HL-60/S4 treated with phorbol 12-myristate 13-acetate at 8.2 ng/mL for 4 days and 3 days (cell line): ENCODE data around the gene C3orf70.

Experiments used
- in situ Hi-C: fragments of 300-500 bp; cut with MboI; formaldehyde crosslinking; loops from 2 replicates; pipeline ENCODE4 v1.15.0; 2022; ENCODE audit warnings: low sequenced_read_pairs

Gene C3orf70, protein sequence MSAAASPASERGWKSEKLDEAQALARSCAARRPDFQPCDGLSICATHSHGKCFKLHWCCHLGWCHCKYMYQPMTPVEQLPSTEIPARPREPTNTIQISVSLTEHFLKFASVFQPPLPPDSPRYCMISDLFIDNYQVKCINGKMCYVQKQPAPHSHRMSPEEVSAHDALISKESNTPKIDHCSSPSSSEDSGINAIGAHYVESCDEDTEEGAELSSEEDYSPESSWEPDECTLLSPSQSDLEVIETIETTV

DNA sequence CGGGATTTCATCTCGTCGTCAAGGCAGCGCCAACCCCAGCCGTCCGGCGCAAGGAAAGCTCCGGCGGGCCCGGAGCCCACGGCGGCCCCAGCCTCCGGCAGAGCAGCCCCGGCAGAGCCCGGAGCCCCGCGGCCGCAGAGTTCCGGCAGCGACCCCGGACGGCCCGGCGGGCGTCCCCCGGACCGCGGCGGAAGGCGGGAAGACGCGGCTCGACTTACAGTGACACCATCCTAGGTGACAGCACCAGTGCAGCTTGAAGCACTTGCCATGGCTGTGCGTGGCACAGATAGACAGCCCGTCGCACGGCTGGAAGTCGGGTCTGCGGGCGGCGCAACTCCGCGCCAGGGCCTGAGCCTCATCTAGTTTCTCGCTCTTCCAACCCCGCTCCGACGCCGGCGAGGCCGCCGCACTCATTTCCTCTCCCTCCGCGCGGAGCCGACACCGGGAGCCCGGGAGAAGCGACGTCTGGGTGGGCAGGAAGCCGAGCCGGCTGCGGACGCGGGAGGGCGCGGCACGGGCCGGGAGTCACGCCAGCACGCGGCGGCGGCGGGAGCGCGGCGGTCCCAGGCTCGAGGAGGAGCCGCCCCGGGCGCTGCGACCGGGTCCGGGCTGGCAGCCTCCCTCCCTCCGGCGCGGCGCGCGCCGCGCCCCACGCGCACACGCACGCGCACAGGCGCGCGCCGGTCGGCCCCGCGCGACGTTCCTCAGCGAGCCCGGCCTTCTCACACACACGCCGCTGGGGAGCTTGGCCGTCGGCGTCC, at the start of gene C3orf70:
Gene C3orf70 (minus strand): TSS at position 651 of the 761 bp plus-strand sequence. CDS start 237 bp downstream, at position 414.
- in situ Hi-C loops: no loop called here

DNA sequence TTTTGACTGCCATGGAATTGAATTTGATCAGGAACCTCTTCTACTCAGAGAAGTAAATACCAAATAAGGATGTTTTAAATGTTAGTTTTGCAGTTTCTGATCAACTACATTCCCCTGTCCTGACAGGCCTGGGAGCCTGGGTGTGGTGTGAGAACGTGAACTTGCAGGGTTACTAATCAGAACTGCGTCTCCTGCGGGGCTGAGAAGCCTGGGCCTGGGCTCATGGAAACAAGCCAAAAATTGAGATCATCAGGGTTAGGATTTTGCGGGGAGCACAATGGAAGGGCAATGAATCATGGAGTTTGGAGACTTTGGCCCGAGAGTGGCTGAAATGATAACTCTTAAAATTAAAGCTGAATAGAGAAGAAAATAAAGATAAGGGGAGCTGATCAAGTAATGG, 47.8 kb upstream of the C3orf70 start:
- in situ Hi-C loops: no loop called here

DNA sequence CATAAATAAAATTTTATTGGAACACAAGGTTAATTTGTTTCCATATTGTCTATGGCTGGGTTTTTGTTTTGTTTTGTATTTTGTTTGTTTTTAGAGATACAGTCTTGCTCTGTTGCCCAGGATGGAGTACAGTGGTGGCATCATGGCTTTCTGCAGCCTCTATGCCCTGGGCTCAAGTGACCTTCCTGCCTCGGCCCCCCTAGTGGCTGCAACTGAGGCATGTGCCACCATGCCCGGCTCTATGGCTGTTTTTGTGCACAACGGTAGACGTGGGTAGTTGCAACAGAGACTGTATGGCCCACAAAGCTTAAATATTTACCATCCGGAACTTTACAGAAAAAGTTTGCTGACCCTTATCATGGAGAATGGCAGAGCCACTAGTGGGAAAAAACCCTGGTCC, 46.8 kb upstream of the C3orf70 start:
- in situ Hi-C loops: no loop called here

DNA sequence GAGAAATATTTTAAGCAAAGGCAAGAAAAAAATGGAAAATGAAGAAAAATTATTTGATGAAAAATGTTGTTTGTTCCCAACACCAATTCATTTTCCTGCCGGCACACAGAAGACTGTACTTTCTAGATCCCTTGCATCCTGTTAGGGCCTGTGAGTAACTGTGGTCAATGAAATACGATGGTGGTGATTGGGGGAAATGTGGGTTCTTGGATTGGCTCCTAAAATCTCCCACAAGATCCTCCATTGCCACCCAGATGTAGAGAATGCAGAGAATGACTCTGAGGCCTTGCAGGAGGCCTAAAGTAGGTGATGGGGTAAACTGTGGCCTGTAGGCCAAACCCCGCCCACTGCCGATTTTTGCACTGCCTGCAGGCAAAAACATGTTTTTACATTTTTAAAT, 46.3 kb upstream of the C3orf70 start:
- in situ Hi-C loops: no loop called here

DNA sequence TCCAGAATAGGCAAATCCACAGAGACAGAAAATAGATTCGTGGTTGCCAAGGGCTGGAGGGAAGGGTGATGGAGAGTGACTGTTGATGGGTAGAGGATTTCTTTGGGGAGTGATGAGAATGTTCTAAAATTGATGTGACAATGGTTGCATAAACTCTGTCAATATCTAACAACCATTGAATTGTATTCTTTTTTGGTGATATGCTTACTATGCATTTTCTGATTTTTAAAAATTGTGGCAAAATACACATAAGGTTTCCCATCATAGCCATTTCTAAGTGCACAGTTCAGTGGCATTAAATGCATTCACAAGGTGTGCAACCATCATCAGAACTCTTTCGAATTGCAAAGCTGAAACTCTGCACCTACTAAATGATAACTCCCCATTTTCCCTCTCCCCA, 44.2 kb upstream of the C3orf70 start:
- in situ Hi-C loops: no loop called here

DNA sequence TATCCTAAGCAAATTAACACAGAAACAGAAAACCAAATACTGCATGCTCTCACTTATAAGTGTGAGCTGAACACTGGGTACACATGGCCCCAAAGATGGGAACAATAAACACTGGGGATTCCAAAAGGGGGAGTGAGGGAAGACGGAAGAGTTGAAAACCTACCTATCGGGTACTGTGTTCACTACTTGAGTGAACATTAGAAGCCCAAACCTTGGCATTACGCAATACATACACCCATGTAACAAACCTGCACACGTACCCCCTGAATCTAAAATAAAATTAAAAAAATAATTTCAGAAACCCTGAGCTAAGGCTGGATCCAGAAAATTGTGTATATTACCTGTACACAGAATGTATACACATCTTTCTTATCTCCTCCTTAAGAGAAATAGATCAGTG, 42.8 kb upstream of the C3orf70 start:
- in situ Hi-C loops: no loop called here

DNA sequence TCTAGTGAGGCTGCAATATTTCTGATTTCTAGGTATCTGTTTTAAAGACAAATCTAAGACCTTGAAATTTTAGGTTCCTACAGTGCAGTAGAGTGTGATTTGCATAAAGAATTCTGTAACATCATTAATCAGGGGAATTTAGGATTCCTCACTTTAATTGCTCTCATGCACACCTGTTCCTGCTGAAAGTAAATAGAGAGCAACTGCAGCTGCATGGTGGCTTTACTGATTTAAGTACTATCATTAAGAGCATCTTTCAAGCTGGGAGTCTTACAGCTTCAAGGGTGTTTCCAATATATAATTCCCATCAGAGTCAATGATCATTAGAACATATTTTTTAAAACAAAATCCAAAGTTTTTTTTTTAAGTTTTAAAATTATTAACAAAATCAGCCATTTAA, 36.0 kb upstream of the C3orf70 start:
- in situ Hi-C loops: no loop called here

DNA sequence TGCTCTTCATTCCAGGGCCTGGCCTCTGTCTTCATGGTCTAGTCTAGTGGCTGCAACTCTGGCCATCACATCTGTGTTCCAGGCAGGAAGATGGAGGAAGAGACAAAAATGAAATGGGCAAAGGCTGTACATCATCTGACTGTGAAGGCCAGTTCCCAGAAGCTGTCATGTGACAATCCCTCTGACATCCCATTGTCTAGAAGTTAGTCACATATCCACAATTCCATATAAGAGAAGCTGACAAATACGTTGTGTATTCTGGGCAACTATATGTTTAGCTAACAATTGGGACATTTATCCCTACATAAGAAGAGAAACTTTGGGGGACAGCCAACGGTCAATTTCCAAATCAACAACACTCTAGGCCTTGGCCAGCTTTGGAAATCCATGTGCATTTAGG, 34.5 kb upstream of the C3orf70 start:
- in situ Hi-C loops: no loop called here

DNA sequence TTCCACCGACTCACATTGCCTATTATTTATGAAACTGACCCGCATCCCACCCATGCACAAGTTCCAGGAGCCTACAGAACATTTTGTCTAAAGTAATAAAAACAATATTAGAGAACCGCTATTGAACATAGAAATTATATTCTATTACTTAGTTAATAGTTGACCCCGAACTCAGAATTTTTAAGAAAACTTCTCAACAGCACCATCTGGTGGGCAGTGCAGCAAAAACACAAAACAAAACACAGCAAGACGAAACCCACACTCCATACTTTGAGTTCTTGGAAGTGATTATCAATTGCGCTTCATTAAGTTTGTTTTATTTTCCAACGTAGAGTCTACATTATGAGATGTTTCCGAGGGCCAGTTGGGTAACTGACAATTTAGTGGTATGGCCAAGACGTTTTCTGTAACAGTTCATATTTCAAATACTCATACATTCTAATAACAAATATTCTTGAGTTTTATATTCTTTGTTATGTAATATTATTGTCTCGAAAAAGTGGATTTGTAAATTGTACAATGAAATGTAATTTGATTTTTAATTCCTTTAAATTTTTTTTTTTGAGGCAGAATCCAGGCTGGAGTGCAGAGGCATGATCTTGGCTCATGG, 24.0 kb upstream of the C3orf70 start:
- in situ Hi-C loops: no loop called here

DNA sequence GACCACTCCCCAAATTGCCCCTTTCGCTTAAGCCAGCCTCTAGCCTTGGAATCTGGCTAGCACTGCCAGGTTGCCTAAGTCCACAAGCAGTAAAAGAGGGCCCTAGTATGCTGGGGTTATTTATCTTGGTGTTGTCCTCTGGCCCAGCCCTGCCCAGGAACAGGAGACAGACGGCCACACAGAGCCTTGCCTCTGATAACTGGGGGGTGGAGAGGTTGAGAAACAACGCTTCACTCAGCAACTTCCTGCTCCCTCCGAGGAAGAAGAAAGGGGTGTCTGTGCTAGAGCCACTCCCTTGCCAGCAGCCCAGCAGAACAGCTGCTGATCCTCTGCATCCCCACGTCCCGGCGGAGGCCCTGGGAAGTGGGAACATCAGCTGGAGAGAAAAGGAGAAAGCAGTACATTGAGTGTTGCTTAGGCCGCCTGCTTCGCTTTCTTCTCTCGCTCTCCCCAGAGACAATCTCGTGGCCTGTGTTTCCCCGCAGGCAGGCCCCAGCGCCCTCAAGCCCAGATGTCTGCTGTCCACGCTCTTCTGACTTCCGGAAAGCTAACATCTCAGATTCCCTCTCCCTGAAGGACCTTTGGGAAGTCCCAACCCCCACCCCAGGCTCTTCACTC, 22.6 kb upstream of the C3orf70 start:
- in situ Hi-C loops: no loop called here

DNA sequence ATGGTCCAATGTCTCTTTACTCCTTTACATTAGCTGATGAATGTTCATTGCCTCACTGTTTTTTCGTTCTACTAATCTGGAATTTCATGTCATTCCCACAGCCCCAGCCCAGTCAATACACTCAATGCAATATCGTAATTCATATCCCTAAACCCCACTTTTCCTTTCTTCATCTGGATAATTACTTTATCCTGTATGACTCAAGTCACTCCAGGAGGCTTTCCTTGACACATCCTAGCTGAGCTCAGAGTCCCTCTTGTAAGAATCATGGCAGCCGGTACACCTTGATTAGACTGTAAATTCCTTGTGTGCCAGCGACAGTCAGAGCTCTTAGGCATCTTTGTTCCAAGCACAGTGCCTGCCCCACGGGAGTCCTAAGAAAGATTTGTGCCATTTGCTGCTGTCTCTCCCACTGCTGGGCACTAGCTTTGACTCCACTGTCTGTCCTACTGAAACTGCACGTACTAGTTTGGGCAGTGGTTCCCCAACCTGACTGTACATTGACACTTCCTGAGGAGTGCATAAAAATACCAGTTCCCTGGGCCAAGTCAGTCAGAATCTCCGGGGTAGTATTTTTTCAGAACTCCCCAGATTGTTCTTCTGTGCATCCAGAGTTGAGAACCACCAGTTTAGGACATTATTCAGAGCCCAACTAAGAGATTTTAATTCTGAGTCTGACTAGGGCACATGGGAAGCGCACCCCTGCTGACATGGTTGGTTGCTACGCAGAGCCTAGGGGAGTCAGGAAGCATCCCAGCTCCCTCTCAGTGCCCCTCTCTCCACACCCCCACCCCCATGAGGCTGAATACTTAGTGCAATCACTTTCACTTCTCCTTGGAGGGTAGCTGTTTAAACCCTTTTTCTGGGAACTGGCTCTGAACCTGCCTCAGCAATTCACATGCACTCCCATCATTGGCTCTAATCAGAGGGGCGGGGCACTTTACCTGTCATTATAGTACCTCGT, 19.5 kb upstream of the C3orf70 start:
- in situ Hi-C loops: no loop called here

DNA sequence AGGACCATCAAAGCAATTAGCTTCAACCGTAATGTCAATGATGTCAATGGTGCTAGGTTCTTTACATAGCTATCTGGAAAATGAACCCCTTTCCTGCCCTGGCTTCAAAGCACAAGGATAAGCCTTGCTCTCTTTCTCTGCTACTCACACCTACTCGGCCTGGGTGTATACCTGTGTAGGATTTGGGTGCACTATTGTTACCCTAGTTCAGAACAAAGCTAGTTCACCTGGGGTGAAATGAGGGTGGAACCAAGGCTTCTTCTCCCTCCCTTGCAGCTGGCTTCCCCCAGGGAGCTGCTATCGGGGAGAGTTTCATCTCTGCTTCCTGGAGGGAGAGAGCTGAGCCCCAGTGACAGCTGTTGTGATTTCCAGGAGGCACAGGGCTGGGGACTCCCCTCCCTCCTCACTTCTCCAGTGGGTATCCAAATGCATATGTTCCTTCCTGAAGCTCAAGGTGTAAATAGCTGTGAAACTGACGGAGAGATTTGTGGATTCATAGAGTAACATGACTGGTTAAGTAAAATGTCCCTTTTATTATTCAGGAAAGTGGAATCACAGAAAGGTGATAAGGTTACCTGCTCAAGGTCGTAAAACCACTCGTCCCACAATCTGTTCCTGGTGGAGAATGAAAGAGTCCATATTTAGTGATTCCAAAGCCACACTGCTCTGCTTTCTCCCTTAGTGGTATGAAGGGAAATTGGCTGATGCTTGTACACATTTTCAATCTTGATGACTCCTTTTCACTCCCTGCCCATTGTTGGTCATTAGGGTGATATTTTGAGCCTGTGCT, 11.8 kb upstream of the C3orf70 start:
- in situ Hi-C loops: no loop called here

DNA sequence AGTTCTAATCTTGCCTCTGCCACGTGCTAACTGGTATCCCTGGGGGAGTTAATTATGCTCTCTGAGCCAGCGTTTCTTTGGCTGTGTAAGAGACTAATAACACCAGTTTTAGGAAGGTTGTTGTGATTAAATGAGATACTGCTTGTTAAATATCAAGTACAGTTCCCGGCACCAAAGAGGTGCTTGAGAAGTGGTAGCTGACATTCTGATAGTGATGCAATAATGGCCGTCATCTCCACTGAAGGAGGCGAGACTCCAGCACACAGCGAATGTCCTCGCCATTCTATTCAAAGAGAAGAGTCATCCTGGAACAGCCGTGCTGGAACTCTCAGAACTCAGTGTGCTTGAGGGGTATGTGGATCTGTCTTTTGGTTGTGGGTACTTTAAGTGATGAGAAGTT, 9.8 kb upstream of the C3orf70 start:
- in situ Hi-C loops: no loop called here

DNA sequence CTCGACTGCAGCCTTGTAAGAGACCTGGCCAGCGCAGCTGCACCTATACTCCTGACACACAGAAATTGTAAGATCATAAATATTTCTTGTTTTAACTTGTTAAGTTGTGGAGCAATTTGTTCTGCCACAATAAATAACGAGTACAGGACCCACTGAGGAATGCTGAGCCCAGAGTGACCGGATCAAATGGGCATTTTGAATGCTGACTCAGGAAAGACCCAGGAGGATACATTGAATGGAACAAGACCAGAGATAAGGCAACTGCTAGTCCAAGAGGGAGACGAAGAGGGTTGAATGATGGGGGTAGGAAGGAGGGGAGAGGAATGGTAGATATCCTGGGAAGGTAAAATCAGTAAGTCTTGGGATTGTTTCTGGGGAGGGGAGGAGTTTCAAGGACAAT, 8.9 kb upstream of the C3orf70 start:
- in situ Hi-C loops: no loop called here

DNA sequence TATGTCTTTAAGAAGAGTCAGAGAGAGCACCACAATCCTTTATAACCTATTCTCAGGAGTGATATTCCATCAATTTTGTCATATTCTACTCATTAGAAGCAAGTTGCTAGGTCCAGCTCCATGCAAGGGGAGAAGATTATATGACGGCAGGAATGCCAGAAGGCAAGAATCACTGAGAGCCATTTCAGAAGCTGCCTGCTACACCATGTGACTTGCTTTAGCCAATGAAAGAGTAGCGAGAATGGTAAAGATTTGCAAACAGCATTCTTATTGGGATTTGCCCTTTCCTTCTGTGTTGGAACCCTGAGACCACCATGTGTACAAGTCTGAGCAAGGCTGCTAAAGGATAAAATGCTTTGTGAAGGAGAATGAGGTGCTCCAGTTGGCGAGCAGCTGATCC, 4.5 kb upstream of the C3orf70 start:
- in situ Hi-C loops: no loop called here

DNA sequence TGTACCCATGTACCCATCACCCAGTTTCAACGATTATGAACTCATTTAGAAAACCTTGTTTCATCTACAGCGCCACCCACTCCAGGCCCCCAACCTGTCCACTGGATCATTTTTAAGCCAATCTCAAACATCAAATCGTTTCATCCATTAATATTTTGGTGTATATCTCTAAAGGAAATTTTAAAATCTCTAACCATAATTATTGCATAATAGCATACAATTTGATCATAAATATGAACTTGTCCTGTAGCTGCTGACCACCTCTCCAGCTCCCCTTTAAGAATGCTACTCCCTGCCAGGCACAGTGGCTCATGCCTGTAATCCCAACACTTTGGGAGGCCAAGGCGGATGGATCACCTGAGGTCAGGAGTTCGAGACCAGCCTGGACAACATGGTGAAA, 2.8 kb upstream of the C3orf70 start:
- in situ Hi-C loops: no loop called here

DNA sequence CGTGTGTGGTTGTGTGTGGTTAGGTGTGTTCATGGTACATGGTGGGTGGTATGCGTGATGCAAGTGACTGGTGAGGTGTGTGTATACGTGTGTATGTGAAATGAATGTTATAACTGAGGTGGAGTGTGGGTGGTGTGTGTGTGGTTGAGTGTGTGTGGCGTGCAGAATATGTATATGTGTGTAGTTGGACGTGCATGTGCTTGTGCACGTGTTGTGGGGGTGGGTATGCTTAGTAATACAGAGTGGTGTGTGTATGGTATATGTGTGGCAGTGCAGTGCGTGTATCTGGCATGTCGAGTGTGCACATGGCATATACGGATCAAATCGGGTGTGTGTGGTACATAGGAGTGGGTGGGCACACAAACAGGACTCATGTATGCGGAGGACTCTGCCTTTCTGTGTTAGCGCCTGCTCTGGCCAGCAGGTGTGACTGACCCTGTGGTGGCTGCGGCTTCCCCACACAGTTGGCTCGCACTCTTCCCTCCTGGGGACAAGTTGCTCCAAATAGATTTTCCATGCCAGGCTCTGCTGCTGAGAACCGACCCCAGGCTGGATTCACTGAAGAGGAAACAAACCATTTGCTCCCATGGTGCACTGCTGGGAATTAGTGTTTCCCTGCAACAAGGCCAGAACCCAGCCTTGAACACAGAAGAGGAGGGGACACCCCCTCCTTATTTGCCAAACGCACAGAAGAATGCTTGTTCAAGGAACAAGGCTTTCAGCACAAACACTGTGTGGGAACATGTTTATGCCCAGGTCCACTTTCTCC, 1.2 kb upstream of the C3orf70 start:
- in situ Hi-C loops: no loop called here

DNA sequence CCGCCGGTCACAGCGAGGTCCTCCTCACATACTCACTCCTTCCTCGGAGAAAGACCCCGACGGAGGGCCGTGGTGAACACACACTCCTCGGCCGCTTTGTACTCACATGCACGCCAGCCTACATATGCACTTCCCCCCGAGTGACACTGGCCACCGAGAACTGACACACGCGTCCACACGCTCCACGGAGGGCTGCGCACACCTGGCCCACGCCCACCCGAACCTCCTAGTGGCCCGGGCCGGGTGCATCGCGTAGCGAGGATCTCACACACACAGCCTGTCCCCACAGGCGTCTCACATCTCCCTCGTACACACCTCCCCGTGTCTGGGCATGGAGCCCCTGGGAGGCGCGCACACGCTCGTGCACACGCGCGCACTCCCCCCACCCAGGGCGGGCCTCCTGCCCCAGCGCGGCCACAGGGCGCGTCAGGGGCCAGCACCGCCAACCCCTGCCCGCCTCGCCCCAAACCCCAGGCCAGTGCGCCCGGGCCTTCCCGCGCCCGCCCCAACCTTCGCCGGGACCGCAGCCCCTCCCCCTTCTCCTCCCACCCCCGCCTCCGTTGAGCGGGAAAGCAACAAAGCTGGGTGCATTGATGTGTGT, 411 bp upstream of the C3orf70 start:
- in situ Hi-C loops: no loop called here

DNA sequence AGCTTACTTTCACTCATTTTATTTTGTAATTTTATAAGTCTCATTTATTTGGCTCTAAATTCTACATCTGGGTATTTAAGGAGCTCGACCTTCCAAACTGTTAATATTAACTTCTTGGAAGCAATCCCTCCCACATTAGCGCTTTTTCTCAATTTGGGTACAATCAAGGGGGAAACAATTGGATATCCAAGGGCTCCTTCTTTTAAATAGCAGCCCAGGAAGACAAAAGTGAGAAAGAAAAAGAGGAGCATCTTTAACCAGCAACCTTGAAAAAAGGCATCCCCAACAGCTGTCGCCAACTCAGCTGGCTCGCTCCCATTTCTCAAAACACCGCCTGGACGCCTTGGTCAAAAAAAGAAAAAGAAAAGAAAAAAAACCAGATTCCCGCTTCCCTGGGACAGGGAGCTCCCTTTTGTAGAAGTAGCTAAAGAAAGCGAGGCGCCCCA, 873 bp downstream of the C3orf70 start:
- in situ Hi-C loops: no loop called here
